Measurements from ENCODE around the gene PCED1B.
"Not testable (repeated sequence)": the region's sequence is repeated elsewhere in the genome, so short reads cannot be mapped to it uniquely, and the experiment has no call there.

Gene PCED1B

GRCh38 chr12:47206450-47207339 lies 127.3 kb downstream of the PCED1B start:
- no peak for FAIRE-seq
- no peak for DNase-seq (ENCODE audit: low spot score)

- DNase-seq (ENCODE audit: low spot score) (no peak), FAIRE-seq (no peak)
Measured at GRCh38 chr12:47207340-47207717, 127.9 kb downstream of the PCED1B start.

- FAIRE-seq (no peak), DNase-seq (ENCODE audit: low spot score) (no peak)
Measured at GRCh38 chr12:47207829-47208248, 128.4 kb downstream of the PCED1B start.

GRCh38 chr12:47209014-47209413 lies 129.6 kb downstream of the PCED1B start:
- DNase-seq (ENCODE audit: low spot score) (no peak), FAIRE-seq (no peak)

- DNase-seq (ENCODE audit: low spot score) (no peak), FAIRE-seq (no peak)
Measured at GRCh38 chr12:47210776-47211175, 131.4 kb downstream of the PCED1B start.

GRCh38 chr12:47212701-47213039 lies 133.2 kb downstream of the PCED1B start:
- no peak for DNase-seq (ENCODE audit: low spot score)
- FAIRE-seq = no peak

- FAIRE-seq = no peak
Measured at GRCh38 chr12:47213396-47213795, 134.0 kb downstream of the PCED1B start.

GRCh38 chr12:47214001-47214619 lies 134.7 kb downstream of the PCED1B start:
- FAIRE-seq (no peak), DNase-seq (ENCODE audit: low spot score) (no peak)

More at GRCh38 chr12:47213396-47213795, 134.0 kb downstream of the PCED1B start:
- no peak for DNase-seq (ENCODE audit: low spot score)

GRCh38 chr12:47214771-47215170 lies 135.3 kb downstream of the PCED1B start:
- no peak for FAIRE-seq

GRCh38 chr12:47216150-47216677 lies 136.8 kb downstream of the PCED1B start:
- no peak for FAIRE-seq

More at GRCh38 chr12:47214771-47215170, 135.3 kb downstream of the PCED1B start:
- no peak for DNase-seq (ENCODE audit: low spot score)

GRCh38 chr12:47217595-47217869 lies 138.1 kb downstream of the PCED1B start:
- not testable (repeated sequence) for FAIRE-seq; DNase-seq (ENCODE audit: low spot score)

More at GRCh38 chr12:47216150-47216677, 136.8 kb downstream of the PCED1B start:
- no peak for DNase-seq (ENCODE audit: low spot score)

- DNase-seq (ENCODE audit: low spot score) (peak; percentile 8), FAIRE-seq (no peak)
Measured at GRCh38 chr12:47218191-47218654, 138.8 kb downstream of the PCED1B start.

- peak; percentile 42 for FAIRE-seq
- peak; percentile 35 for DNase-seq (ENCODE audit: low spot score)
Measured at GRCh38 chr12:47219243-47219642, 139.8 kb downstream of the PCED1B start.

GRCh38 chr12:47221256-47222023 lies 142.0 kb downstream of the PCED1B start:
- no peak for FAIRE-seq
- peak; percentile 55 for DNase-seq (ENCODE audit: low spot score)

GRCh38 chr12:47222520-47223030 lies 143.2 kb downstream of the PCED1B start:
- DNase-seq (ENCODE audit: low spot score) (no peak), FAIRE-seq (no peak)

GRCh38 chr12:47223031-47223847 lies 143.8 kb downstream of the PCED1B start:
- no peak for DNase-seq (ENCODE audit: low spot score)
- FAIRE-seq = no peak

- no peak for FAIRE-seq
- no peak for DNase-seq (ENCODE audit: low spot score)
Measured at GRCh38 chr12:47223848-47224213, 144.4 kb downstream of the PCED1B start.

GRCh38 chr12:47224563-47225133 lies 145.2 kb downstream of the PCED1B start:
- FAIRE-seq (no peak), DNase-seq (ENCODE audit: low spot score) (no peak)

GRCh38 chr12:47225356-47225755 lies 145.9 kb downstream of the PCED1B start:
- DNase-seq (ENCODE audit: low spot score) (no peak), FAIRE-seq (no peak)

GRCh38 chr12:47226199-47226598 lies 146.8 kb downstream of the PCED1B start:
- DNase-seq (ENCODE audit: low spot score) = no peak
- no peak for FAIRE-seq
